NCI-H2196 (cell line): ENCODE data around the gene AMPD2.

Source experiments
- DNase-seq: peaks from one replicate; lab custom pipeline; 2025; ENCODE audit not compliant: unreplicated experiment; lab: John Stamatoyannopoulos, UW

The AMPD2 gene

DNA sequence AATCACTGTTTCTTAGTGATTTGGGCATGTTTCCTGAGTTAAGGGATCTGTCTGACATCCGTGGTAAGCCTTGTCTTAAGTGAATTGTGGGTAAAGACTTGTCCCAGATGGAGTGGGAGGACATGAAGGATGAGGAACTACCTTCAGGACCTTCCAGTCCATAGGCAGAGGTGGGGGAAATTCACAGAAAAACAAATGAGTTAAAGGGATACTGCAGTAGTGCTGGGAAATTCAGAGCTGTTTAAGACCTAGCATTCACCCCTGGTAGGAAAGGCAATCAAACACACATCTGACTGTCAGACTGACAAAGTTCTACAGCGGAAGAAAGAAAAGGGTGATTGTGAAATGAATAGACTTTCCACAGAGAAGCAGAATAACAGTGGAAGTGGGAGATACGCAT lies 3.2 kb upstream of the AMPD2 start:
- DNase-seq, result no peak

DNA sequence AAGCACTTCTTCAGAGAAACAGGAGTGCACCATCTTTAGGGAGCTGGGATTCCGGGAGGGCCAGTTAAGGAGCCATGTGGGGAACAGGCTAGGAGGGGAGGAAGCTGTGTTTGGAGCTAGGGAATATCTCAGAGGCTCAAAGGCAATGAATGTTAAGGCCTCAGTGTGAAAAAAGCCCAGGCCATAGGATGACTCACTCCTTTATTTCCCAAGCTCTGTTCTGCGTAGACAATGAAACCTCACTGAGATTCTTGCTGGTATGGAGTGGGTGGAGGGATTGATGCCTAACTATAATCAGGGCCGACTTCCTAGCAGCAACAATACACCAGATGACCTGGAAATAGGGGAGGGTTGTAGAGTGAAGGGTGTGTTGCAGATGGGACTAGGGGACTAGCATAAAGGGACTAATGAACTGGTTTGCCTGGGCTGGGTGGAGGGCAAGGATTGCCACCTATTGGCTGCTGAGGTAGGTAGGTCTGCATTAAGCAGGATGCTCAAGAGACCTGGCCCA lies 2.3 kb upstream of the AMPD2 start:
- no peak for DNase-seq

DNA sequence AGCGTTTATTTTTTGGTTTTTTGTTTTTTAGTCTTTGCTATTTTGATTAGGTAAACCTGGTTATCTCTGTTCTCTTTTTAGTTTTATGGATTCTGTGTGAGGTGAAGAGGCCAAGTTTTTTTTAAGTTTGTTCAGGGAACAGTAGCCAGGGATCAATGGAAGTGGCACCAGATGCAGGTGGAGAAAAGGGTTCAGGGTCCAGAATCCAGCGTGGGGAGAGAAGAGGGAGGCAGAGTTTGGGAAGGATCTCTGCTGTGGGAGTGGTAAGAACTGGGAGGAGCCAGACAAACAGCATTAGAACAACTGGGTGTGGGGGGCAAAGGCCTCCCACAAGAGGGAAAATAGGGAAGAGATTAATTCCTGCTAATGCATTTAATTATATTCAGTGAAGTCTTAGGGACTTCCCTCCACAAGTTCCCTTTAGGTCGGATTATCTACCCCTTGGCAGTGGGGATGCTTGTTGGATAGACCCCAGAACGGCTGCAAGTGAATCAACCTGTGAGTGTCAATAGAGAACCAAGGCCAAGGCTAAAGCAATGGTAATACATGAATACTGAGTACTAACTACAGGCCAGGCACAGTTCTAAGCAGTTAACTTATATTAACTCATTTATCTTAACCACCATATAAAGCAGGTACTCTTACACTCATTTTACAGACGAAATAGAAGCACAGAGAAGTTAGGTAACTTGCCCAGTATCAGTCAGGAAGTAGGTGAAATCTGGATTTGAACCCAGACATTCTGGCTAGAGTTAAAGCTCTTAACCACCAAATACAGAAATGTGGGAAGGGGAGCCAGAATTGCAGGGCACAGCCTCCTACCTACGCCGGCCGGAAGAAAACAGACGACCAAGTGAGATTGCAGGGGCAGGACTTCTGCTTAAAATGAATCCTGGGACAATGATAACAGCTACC lies 719 bp upstream of the AMPD2 start:
- DNase-seq, result no peak

DNA sequence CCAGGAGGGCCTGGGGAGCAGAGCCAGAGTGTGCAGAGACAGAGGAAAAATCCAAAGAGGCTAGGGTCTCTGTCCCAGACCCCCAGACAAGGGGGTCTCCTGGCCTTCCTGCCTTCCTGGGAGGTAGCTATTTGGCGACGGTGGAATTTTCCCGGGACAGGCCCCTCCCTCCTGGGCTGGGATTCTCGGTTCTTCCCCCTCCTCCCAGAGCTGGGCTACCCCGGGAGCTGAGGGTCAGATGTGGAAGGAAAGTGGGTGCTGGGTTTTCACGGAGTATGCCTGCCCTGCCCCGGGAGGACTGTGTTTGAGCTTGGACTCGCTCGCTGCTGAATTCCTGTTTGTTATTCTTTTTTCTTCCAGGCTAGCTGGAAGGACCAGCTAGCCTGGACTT lies 759 bp downstream of the AMPD2 start:
- DNase-seq, result no peak

DNA sequence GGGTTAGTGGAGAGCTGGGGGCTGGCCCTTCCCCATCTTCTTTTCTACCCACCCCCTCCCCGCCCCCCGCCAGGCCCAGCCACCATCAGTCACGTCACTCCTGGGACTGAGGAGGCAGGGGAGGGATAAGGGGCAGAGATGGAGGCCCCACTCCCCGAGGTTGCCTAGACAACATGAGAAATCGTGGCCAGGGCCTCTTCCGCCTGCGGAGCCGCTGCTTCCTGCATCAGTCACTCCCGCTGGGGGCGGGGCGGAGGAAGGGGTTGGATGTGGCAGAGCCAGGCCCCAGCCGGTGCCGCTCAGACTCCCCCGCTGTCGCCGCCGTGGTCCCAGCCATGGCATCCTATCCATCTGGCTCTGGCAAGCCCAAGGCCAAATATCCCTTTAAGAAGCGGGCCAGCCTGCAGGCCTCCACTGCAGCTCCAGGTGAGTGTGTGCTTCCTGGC lies 1.2 kb downstream of the AMPD2 start:
- peak; percentile 90 for DNase-seq

DNA sequence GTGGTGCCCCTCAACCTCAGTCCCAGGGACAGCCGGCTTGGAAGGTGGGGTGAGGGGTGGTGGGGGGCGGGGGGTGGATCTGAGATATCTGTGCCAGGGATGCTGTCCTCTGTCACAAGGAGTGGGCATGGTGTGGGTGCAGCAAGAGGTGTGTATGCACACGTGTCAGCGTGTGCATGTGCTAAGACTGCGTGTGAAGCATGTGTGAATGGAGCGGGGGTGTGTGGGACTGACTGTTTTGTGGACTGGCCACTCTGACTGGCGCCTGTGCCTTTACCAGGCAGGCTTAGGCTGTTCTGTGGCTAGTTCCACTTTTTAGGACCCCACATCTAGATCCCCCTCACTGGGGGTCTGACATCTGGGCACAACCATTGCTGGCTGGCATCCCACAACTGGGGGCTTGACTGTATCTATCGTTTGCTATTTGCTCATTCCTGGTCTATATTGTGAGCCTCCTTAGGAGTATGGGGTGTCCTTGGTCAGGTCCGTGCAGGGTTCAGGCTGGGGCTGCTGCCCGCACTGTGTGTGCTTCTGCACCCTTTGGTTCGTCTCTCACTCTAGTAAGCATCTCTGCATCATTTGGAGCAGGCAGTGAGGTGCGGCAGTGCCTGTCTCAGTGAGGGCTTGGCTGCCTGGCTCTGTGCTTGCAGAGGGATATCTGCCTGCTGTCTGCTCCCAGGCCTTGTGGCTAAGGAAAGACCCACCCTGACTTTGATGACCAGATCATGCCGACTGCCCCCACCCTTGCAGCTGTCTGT lies 1.9 kb downstream of the AMPD2 start:
- no peak for DNase-seq

DNA sequence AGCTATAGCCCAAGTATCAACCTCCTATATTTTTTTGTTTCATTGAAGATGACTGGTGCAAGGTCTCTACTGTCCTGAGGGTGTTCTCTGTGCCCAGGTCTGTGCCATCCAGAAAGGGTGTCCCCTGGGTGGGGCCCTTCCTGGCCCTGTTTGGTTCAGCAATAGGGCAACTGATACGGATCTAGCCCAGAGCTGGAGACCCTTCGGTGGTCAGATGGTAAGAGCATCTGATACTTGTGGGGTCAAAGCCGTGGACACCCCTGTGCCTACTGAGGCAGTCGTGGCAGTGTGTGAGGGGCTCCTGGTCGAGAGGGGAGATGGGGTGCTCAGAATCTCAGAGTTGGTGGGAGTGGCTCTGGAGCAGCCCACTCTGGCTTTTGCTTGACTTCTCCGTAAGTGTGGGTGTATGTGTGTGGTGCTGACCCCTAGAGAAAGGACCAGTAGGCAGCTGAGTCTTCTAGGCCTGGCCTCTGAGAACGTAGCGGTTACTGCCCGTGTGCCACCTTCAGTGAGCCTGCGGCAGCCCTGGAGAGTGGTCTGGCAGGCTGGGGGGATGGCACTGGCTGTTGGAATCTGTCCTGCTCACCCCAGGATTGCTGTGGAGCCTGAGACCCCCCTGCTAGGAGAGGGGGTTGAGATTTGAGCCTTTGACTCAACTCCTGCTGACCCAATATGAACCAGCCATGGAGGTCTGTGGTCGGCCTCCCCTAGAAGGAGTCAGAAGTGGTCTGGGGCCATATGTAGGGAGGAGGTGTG lies 2.7 kb downstream of the AMPD2 start:
- no peak for DNase-seq

DNA sequence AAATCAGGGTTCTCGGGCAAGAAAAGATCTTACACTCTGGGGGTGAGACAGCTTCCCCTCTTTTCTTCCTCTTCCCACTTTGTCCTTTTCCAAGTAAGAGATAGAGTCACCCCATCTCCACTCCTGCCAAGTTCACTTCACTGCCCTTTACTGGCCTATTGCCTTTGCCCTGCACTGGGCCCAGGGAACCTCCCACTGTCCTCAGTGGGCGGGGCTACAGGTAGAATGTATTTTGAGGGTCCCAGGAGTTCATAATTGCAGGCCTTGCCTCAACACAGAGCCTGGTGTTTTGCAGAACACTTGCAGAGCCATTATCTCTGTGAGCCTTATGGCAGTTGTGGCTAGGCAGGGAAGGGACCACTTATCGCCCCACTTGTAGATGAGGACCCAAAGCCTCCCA lies 3.3 kb downstream of the AMPD2 start:
- DNase-seq, result no peak

DNA sequence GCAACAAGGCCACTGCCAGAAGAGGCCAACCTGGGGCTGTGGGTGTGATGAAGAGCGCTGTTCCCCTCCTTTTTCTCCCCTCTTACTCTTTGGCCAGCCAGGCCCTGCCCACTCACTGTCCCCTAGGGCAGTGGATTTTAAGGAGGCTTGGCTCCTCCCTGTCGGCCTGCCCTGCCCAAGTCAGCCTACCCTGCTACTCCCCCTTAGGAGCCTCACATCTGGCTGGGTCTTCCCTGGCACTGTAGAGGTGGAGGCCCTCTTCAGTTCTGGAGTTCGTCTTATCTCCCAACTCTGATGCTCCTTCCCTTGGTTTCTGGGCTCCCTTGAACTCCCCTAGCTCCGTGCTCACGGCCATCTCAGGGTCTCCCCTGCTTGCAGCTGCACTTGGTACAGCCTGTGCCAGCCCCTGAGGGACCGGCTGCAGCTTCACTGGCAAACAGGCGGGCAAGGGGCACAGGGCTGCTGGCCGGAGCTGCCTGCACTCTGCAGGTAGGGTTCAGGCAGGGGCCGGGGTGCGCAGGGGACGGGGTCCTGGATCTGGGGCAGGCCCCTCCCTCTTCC lies 4.0 kb downstream of the AMPD2 start:
- DNase-seq, result no peak

DNA sequence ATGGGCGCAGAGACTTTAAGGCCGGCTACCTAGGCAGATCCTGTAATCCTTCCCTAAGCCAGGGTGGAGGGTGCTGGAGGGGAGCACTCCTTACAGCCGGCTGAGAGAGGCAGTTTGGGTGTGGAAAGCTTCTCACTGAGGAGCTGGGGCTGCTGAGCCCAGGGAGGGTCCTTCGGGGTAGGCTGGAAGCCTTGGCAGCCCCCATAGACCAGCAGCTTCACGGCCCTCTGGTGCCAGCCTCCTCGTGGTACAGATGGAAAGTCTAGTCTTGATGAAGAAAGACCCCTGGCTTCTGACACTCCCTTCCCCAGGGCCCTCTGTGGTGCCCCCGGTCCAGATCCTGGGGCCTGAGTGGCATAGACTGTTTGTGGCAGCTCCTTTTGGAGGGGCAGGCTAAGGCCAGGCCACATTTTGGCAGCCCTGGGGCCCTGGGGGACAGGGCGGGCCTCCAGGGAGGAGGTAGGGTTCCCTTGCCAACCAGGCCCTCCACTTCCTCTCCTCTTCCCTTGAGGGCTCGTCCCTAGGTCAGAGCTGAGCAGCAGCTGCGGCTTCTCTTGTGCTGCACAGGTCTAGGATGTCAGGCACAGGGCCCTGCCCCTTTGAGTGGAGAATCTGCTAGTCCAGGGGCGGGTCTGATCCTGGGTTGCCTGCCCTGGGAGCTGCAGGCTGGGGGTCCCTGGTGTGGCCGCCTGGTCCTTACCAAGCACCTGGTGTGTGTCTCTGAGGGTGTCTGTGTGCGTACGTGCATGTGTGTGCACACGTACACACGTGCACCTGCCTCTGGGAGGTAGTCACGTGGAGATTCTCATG lies 4.8 kb downstream of the AMPD2 start:
- peak; percentile 12 for DNase-seq

DNA sequence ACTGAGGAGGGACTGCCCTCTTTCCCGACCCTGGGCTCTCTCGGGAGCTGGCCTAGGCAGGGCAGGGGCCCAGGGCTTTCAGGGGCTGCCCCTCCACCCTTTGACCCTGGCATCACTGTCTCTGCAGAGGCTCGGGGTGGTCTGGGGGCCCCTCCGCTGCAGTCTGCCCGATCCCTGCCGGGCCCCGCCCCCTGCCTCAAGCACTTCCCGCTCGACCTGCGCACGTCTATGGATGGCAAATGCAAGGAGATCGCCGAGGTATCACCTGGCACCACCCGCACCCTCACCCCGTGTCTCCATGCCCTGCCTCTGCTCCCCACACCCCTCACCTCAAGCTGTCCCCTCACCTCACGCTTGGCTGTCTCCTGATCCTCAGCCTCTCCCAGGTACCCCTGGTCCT lies 5.5 kb downstream of the AMPD2 start:
- DNase-seq, result no peak

DNA sequence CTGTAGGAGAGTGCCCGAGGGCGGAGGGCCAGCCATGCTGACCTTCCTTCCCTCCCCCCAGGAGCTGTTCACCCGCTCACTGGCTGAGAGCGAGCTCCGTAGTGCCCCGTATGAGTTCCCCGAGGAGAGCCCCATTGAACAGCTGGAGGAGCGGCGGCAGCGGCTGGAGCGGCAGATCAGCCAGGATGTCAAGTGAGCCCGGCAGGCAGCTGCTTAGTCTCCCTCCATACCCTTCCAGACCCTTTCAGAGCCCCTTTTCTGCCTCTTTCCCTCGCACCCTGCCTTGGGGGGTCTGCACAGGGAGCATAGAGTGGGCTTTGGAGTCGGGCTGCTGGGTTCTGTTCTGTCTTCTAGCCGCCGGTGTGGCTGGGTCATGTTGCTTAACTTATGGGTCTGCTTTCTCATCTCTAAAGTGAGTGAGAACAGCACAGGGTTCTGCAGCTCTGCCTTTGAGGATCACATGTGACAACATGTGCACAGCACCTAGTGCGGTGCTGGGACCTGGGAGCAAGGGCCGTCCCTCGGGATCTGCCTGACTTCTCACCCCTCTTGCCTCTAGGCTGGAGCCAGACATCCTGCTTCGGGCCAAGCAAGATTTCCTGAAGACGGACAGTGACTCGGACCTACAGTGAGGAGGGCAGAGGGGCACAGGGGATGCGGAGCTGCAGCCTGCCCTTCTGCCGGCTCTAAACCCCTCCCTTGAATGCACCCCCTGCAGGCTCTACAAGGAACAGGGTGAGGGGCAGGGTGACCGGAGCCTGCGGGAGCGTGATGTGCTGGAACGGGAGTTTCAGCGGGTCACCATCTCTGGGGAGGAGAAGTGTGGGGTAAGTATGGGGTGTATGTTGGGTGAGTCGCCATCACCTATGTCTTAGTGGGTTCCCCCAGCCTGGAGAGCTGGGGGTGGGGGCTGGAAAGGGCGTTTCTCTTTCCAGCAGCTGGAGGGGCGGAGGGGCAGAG lies 6.2 kb downstream of the AMPD2 start:
- no peak for DNase-seq

DNA sequence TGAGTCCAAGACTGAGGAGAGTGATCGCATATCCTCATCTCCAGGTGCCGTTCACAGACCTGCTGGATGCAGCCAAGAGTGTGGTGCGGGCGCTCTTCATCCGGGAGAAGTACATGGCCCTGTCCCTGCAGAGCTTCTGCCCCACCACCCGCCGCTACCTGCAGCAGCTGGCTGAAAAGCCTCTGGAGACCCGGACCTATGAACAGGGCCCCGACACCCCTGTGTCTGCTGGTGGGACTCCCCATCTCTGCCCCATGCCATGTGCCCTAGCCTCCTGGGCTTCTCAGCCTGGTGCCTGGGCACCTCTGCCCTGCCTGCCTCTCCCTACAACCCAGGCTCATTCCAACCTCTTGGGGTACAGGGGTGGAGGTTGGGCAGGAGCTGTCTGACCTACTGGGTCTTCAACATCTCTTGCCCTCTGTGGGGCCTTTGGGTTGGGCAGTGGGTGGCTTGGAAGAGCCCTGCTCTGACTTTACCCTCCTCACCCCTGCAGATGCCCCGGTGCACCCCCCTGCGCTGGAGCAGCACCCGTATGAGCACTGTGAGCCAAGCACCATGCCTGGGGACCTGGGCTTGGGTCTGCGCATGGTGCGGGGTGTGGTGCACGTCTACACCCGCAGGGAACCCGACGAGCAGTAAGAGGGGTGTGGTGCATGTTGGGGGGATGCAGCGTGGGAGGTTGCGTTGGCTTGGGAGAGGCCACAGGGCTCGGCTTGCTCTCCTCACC lies 7.2 kb downstream of the AMPD2 start:
- DNase-seq, result no peak

DNA sequence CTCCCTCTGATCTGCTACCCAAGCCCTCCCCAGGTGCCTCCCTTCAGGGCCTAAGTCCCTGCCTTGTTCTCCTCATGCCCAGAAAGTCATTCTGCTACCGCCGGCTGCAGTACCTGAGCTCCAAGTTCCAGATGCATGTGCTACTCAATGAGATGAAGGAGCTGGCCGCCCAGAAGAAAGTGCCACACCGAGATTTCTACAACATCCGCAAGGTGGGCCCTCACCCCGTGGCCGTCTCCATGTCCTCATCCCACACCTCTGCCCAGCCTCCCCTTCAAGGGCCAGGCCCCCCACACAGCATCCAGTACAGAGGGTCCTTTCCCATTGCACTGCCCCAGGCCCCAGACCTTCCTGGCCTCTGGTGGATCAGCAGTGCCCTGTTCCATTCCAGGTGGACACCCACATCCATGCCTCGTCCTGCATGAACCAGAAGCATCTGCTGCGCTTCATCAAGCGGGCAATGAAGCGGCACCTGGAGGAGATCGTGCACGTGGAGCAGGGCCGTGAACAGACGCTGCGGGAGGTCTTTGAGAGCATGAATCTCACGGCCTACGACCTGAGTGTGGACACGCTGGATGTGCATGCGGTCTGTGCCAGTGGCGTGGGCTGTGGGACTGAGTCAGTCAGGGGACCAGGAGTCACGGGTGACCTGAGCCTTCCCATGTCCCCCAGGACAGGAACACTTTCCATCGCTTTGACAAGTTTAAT lies 8.2 kb downstream of the AMPD2 start:
- DNase-seq, result no peak

DNA sequence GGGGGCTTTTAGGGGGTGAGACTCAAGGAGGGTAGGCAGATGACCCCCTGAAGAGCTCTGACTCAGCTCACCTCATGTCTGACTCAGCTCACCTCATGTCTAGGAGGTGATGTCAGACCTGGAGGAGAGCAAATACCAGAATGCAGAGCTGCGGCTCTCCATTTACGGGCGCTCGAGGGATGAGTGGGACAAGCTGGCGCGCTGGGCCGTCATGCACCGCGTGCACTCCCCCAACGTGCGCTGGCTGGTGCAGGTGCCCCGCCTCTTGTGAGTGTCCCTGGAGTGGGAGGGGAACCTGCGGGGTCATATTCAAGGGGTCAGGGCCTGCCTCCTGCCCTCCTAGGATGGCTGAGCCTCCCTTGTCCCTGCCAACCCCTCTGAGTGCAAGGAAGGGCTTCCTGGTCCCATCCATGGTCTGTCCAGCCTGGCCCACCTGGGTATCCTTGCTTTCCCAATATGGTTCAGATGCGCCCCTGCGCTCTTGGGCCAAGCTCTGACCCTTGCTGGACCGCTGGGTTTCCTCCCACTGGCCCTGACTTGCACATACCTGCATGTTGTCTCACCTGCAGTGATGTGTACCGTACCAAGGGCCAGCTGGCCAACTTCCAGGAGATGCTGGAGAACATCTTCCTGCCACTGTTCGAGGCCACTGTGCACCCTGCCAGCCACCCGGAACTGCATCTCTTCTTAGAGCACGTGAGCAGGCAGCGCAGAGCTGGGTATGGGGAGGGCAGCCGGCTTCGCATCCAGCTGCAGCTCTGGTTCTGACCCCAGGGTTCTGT lies 9.1 kb downstream of the AMPD2 start:
- peak; percentile 42 for DNase-seq

DNA sequence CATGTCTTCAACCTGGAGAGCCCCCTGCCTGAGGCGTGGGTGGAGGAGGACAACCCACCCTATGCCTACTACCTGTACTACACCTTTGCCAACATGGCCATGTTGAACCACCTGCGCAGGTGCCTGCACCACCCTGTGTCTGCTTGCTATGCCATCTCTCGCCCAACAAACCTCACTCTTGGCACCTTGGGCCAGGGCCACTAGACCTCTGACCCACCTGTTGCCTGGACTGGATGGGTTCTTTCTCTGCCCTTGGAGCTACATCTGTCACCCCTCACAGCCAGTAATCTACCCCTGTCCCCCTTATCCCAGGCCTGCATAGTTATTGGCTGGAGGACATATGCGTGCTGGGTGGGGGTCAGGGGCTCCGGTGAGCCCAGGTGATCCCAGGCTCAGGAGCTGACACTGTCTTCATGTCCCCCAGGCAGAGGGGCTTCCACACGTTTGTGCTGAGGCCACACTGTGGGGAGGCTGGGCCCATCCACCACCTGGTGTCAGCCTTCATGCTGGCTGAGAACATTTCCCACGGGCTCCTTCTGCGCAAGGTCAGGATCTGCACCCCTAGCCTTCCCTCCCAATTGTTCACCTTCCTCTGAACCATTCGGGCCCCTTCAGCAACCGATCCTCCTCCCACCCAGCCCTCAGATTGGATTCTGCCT lies 9.9 kb downstream of the AMPD2 start:
- DNase-seq, result no peak
